Aorta (tissue), 5 donors: ENCODE results near the gene GRAMD4. TPM values are rescaled to one million over a fixed set of nuclear protein-coding genes. Genes with fewer than 3 reads are reported as not detected.

Source experiments
- ATAC-seq: fragments of 200-7000 bp; cut with Tn5 transposase; one replicate; pipeline ENCODE4 v1.9.1; 2022; ENCODE audit warnings: moderate library complexity; ENCODE audit not compliant: low FRiP score
- DNase-seq, 2 donors: peaks; one replicate each; pipeline ENCODE4 v3.0.0-alpha.2; 2020
- H3K27ac ChIP-seq, 2 donors: one replicate each; pipeline ENCODE4 v1.5.1; 2013; ENCODE audit warnings: low read length in 2 of 2, mild to moderate bottlenecking in 2 of 2, moderate library complexity in 2 of 2, control low read depth in 1 of 2, inconsistent platforms in 1 of 2, low read depth in 1 of 2
- H3K27me3 ChIP-seq, 2 donors: one replicate each; pipeline ENCODE4 v1.6.1; 2013; ENCODE audit warnings: control low read depth in 1 of 2, low read length in 1 of 2, mild to moderate bottlenecking in 1 of 2, moderate library complexity in 1 of 2; ENCODE audit not compliant: insufficient read depth in 2 of 2, control insufficient read depth in 1 of 2
- H3K36me3 ChIP-seq, 2 donors: one replicate each; pipeline ENCODE4 v1.6.1; 2013; ENCODE audit warnings: control low read depth in 1 of 2, low read length in 1 of 2, mild to moderate bottlenecking in 1 of 2; ENCODE audit not compliant: insufficient read depth in 2 of 2, control insufficient read depth in 1 of 2
- H3K4me1 ChIP-seq, 2 donors: one replicate each; pipeline ENCODE4 v1.6.1; 2013; ENCODE audit warnings: low read length in 2 of 2, control low read depth in 1 of 2, mild to moderate bottlenecking in 1 of 2, moderate library complexity in 1 of 2; ENCODE audit not compliant: insufficient read depth in 2 of 2, control insufficient read depth in 1 of 2
- H3K4me3 ChIP-seq, 2 donors: one replicate each; pipeline ENCODE4 v1.5.1; 2013; ENCODE audit warnings: low read length in 2 of 2, control low read depth in 1 of 2, mild to moderate bottlenecking in 1 of 2
- H3K9me3 ChIP-seq: one replicate; pipeline ENCODE4 v1.6.1; 2013; ENCODE audit warnings: mild to moderate bottlenecking, low read length; ENCODE audit not compliant: control insufficient read depth
- WGBS, 2 donors: extraction: QIAGEN DNeasy Blood & Tissue Kit; methylation state at CpG; one replicate each; pipeline ENCODE4 v1.1.7; 2013; 5-methylcytosine and 5-hydroxymethylcytosine counted together
- intact Hi-C, 2 donors: fragments of 100-400 bp; cut with DNase I; formaldehyde crosslinking; loops; one replicate each; pipeline versions ENCODE4 v1.14.2 to v1.15.0; 2022
- polyA plus RNA-seq, 2 donors: library from polyadenylated mRNA; stranded (reverse); fragments of 200-250 nt; gene quantifications; one replicate each; pipeline ENCODE4 v1.2.3, GENCODE V29; 2013
- total RNA-seq, 2 donors: library from RNA; stranded (reverse); fragmentation: NEBNext Ultra II Directional; extraction: Animal tissue kit (Norgen Biotek cat#: 25700); gene quantifications; one replicate each; pipeline ENCODE4 v1.2.1, GENCODE V29; 2021
- donor health status: healthy with polysubstance abuse.
- donor health status: Bipolar disorder and iron deficiency.
- donor health status: DM: no; HTN: no; CAD: no.
- donor health status: DM: no; HTN: no; CAD: no.
- donor health status: DM: yes; HTN: yes; CAD: no.

The GRAMD4 gene
- total and polyA plus RNA-seq, 4 donors, result 5.5 to 37.1 (median 11.2) TPM

- H3K9me3 ChIP-seq, result no peaks in the 10 kb centered on the region
- ATAC-seq (no peak), DNase-seq (peak in 1 of 2 donors; percentile 44)
- no peaks in the 10 kb centered on the region for H3K27me3 ChIP-seq
- H3K4me3 ChIP-seq, result no peak overlapping the region
- H3K36me3 ChIP-seq, result no peaks in the 10 kb centered on the region
- 83% methylated on average over 13 of the region's 13 CpGs for WGBS, 2 donors
- no peaks in the 10 kb centered on the region for H3K4me1 ChIP-seq
- no peak overlapping the region for H3K27ac ChIP-seq
- intact Hi-C loops, result no loop called here
Observed at GRCh38 chr22:46612341-46612903, 7.8 kb upstream of the GRAMD4 start.

GRCh38 chr22:46612904-46613605 lies 7.1 kb upstream of the GRAMD4 start:
- peak in 1 of 2 donors; percentile 58 for DNase-seq
- peak; percentile 41 for ATAC-seq
- 81 to 82% methylated on average over 23 of the region's 23 CpGs for WGBS, 2 donors
- H3K27me3 ChIP-seq, result no peaks in the 10 kb centered on the region
- H3K4me1 ChIP-seq, result no peaks in the 10 kb centered on the region
- no peaks in the 10 kb centered on the region for H3K9me3 ChIP-seq
- H3K27ac ChIP-seq, result no peak overlapping the region
- no peak overlapping the region for H3K4me3 ChIP-seq
- H3K36me3 ChIP-seq, result no peaks in the 10 kb centered on the region
- intact Hi-C loops, result no loop called here

- ATAC-seq (peak; percentile 53), DNase-seq (peak in 1 of 2 donors; percentile 78)
- H3K27ac ChIP-seq, result no peak overlapping the region
- no peaks in the 10 kb centered on the region for H3K4me1 ChIP-seq
- no peak overlapping the region for H3K4me3 ChIP-seq
- intact Hi-C loops, result no loop called here
- H3K36me3 ChIP-seq, result no peaks in the 10 kb centered on the region
- H3K27me3 ChIP-seq, result no peaks in the 10 kb centered on the region
- 83 to 86% methylated on average over 13 of the region's 13 CpGs for WGBS, 2 donors
- no peaks in the 10 kb centered on the region for H3K9me3 ChIP-seq
Observed at GRCh38 chr22:46613606-46614021, 6.6 kb upstream of the GRAMD4 start.

- H3K27ac ChIP-seq, result no peak overlapping the region
- WGBS, 2 donors, result 85 to 90% methylated on average over 31 of the region's 31 CpGs
- H3K27me3 ChIP-seq, result no peaks in the 10 kb centered on the region
- no peaks in the 10 kb centered on the region for H3K4me1 ChIP-seq
- H3K9me3 ChIP-seq, result no peaks in the 10 kb centered on the region
- H3K36me3 ChIP-seq, result no peaks in the 10 kb centered on the region
- DNase-seq (peak in 1 of 2 donors; percentile 73), ATAC-seq (no peak)
- intact Hi-C loops, result no loop called here
- no peak overlapping the region for H3K4me3 ChIP-seq
Observed at GRCh38 chr22:46614025-46614931, 5.9 kb upstream of the GRAMD4 start.

GRCh38 chr22:46617207-46617985 lies 2.8 kb upstream of the GRAMD4 start:
- Histone ChIP-seq H3K27ac (no peak overlapping the region), H3K9me3 (no peaks in the 10 kb centered on the region), H3K4me1 (no peaks in the 10 kb centered on the region), H3K4me3 (no peak overlapping the region), H3K36me3 (no peaks in the 10 kb centered on the region), H3K27me3 (no peaks in the 10 kb centered on the region)
- WGBS, 2 donors, result 82 to 84% methylated on average over 18 of the region's 18 CpGs
- intact Hi-C loops, result no loop called here
- ATAC-seq (no peak), DNase-seq (peak in 1 of 2 donors; percentile 66)

GRCh38 chr22:46617986-46618647 lies 2.1 kb upstream of the GRAMD4 start:
- no peak overlapping the region for H3K4me3 ChIP-seq
- H3K36me3 ChIP-seq, result no peaks in the 10 kb centered on the region
- WGBS, 2 donors, result 88 to 90% methylated on average over 29 of the region's 29 CpGs
- intact Hi-C loops, result no loop called here
- no peak for ATAC-seq
- no peak overlapping the region for H3K27ac ChIP-seq
- no peaks in the 10 kb centered on the region for H3K4me1 ChIP-seq
- H3K9me3 ChIP-seq, result no peaks in the 10 kb centered on the region
- DNase-seq, result peak in 1 of 2 donors; percentile 66
- H3K27me3 ChIP-seq, result no peaks in the 10 kb centered on the region

GRCh38 chr22:46618667-46619066 lies 1.5 kb upstream of the GRAMD4 start:
- H3K27me3 ChIP-seq, result no peaks in the 10 kb centered on the region
- 50 to 65% methylated on average over 18 to 19 of the region's 19 CpGs for WGBS, 2 donors
- no peak overlapping the region for H3K27ac ChIP-seq

More at GRCh38 chr22:46618667-46619066, 1.5 kb upstream of the GRAMD4 start:
- ATAC-seq (no peak), DNase-seq (peak in 1 of 2 donors; percentile 73)
- no peak overlapping the region for H3K4me3 ChIP-seq
- intact Hi-C loops, result no loop called here
- H3K9me3 ChIP-seq, result no peaks in the 10 kb centered on the region
- H3K4me1 ChIP-seq, result no peaks in the 10 kb centered on the region
- no peaks in the 10 kb centered on the region for H3K36me3 ChIP-seq
